Heart left ventricle (tissue), 16 donors: ENCODE measurements around the gene PAX6. TPM values are rescaled to one million over a fixed set of nuclear protein-coding genes. Genes with fewer than 3 reads are reported as not detected.

ENCODE experiments used
- ATAC-seq, 4 donors: fragments of 200-7000 bp; cut with Tn5 transposase; one replicate each; pipeline ENCODE4 v1.9.1; 2020 to 2022; ENCODE audit warnings: moderate library complexity in 4 of 4, mild to moderate bottlenecking in 3 of 4, moderate number of reproducible peaks in 1 of 4
- DNase-seq, 5 donors: peaks; one replicate each; pipeline ENCODE4 v3.0.0-alpha.2; 2020
- H3K27ac ChIP-seq, 12 donors: fragments of 200-600 bp; sonication (generic) in 4 of 12; one replicate each; pipeline versions ENCODE4 v1.5.0 to v1.8.0; 2016 to 2022; ENCODE audit warnings: mild to moderate bottlenecking in 2 of 12
- H3K27me3 ChIP-seq, 9 donors: fragments of 200-600 bp; sonication (generic) in 2 of 9; one replicate each; pipeline versions ENCODE4 v1.5.1 to v1.8.0; 2016 to 2022; ENCODE audit warnings: mild to moderate bottlenecking in 3 of 9
- H3K36me3 ChIP-seq, 9 donors: fragments of 200-600 bp; sonication (generic) in 2 of 9; one replicate each; pipeline versions ENCODE4 v1.5.0 to v1.8.0; 2018 to 2022; ENCODE audit warnings: mild to moderate bottlenecking in 2 of 9
- H3K4me1 ChIP-seq, 12 donors: fragments of 200-600 bp; sonication (generic) in 4 of 12; one replicate each; pipeline versions ENCODE4 v1.5.0 to v1.8.0; 2016 to 2022; ENCODE audit warnings: mild to moderate bottlenecking in 3 of 12
- H3K4me3 ChIP-seq, 12 donors: fragments of 200-600 bp; sonication (generic) in 4 of 12; one replicate each; pipeline versions ENCODE4 v1.5.0 to v1.8.0; 2017 to 2022; ENCODE audit warnings: mild to moderate bottlenecking in 9 of 12, moderate library complexity in 4 of 12
- H3K9me3 ChIP-seq, 12 donors: fragments of 200-600 bp; sonication (generic) in 4 of 12; one replicate each; pipeline versions ENCODE4 v1.5.0 to v1.8.0; 2016 to 2022; ENCODE audit warnings: mild to moderate bottlenecking in 1 of 12
- POLR2A ChIP-seq, 2 donors: fragments of 450-650 bp; IDR thresholded peaks; one replicate each; pipeline ENCODE4 v1.6.1; 2017; ENCODE audit warnings: antibody characterized with exemption in 2 of 2, mild to moderate bottlenecking in 2 of 2, moderate library complexity in 2 of 2
- WGBS, 4 donors: extraction: QIAGEN DNeasy Blood & Tissue Kit in 2 of 4; methylation state at CpG; one replicate each; pipeline versions ENCODE4 v1.1.5 to v1.1.7; 2013 to 2018; 5-methylcytosine and 5-hydroxymethylcytosine counted together
- intact Hi-C, 10 donors: fragments of 100-400 bp; cut with DNase I; formaldehyde crosslinking; loops; one replicate each; pipeline versions ENCODE4 v1.11.1 to v1.14.2; 2022
- polyA plus RNA-seq, 2 donors: library from polyadenylated mRNA; stranded (reverse); fragments of 200-250 nt; gene quantifications; one replicate each; pipeline ENCODE4 v1.2.3, GENCODE V29; 2013
- total RNA-seq, 9 donors: library from RNA; depleted of rRNA in 2 of 9; stranded (reverse); fragments of >200 nt in 2 of 9; fragmentation: NEBNext Ultra II Directional in 3 of 9; extraction: Animal tissue kit (Norgen Biotek cat#: 25700) in 3 of 9; gene quantifications; one replicate each; pipeline versions ENCODE4 v1.1.0 to v1.2.4, GENCODE V29; 2016 to 2023
- TF ChIP-seq, protein P1 (sequence below), 12 donors: fragments of 200-600 bp; sonication (generic) in 4 of 12; IDR thresholded peaks; one replicate each; pipeline versions ENCODE4 v1.5.0 to v1.8.0; 2018 to 2022; ENCODE audit warnings: antibody characterized with exemption in 12 of 12, mild to moderate bottlenecking in 5 of 12
- donor health status: ischemic (EF 13 %, LVEDD 7.1; RV severe dilation, severe dysfunction).
- donor health status: healthy with polysubstance abuse.
- donor health status: DM: no; HTN: yes; CAD: no.
- donor health status: DM: no; HTN: no; CAD: no.
- donor health status: ischemic (EF 25% LVEDD 6.9; RV normal size, moderate dysfunction).
- donor health status: ischemic (EF 25% LVEDD 5.7; RV mildly dilated, moderate dysfunction).
- donor health status: healthy.
- donor health status: DM: yes; HTN: yes; CAD: no.
- donor health status: ischemic (EF 35%, LVEDD 5.7; RV mildly dilated, moderate dysfunction).
- donor health status: nonischemic (EF 11% LVEDD 7.7; RV severe dilation, severe dysfunction).
- donor health status: DM: yes; HTN: yes; CAD: no.
- donor health status: PGD.
- donor health status: ischemic (EF 29% LVEDD 5.4; RV normal size, mild dysfunction).
- donor health status: nonischemic (EF 23%, LVEDD 6.1; RV moderate dilation, normal function).

Gene PAX6
- total and polyA plus RNA-seq, 11 donors, result 0.09 to 0.50 (median 0.27) TPM; not detected in 8

- no peaks in the 10 kb centered on the region for H3K9me3 ChIP-seq
- peaks cover 0 to 31% (median 5%) of the 10 kb centered on the region in 12 donors for H3K4me1 ChIP-seq
- no peak for DNase-seq
- no peak overlapping the region for H3K4me3 ChIP-seq
- no peak for ATAC-seq
- intact Hi-C loops, result no loop called here
- no peak overlapping the region for H3K27ac ChIP-seq
- no peaks in the 10 kb centered on the region for H3K36me3 ChIP-seq
- no peak for TF ChIP-seq POLR2A (IDR thresholded peaks at IDR 0.05)
- TF ChIP-seq, protein P1, sequence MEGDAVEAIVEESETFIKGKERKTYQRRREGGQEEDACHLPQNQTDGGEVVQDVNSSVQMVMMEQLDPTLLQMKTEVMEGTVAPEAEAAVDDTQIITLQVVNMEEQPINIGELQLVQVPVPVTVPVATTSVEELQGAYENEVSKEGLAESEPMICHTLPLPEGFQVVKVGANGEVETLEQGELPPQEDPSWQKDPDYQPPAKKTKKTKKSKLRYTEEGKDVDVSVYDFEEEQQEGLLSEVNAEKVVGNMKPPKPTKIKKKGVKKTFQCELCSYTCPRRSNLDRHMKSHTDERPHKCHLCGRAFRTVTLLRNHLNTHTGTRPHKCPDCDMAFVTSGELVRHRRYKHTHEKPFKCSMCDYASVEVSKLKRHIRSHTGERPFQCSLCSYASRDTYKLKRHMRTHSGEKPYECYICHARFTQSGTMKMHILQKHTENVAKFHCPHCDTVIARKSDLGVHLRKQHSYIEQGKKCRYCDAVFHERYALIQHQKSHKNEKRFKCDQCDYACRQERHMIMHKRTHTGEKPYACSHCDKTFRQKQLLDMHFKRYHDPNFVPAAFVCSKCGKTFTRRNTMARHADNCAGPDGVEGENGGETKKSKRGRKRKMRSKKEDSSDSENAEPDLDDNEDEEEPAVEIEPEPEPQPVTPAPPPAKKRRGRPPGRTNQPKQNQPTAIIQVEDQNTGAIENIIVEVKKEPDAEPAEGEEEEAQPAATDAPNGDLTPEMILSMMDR (IDR thresholded peaks at IDR 0.05), result no peak
- H3K27me3 ChIP-seq, result peaks cover 88 to 100% (median 100%) of the 10 kb centered on the region in 9 donors
- WGBS, 4 donors, result 28 to 64% (median 40%) methylated on average over 7 to 14 of the region's 14 CpGs
Measured at GRCh38 chr11:31822927-31823643, 12.0 kb upstream of the PAX6 start.

DNA sequence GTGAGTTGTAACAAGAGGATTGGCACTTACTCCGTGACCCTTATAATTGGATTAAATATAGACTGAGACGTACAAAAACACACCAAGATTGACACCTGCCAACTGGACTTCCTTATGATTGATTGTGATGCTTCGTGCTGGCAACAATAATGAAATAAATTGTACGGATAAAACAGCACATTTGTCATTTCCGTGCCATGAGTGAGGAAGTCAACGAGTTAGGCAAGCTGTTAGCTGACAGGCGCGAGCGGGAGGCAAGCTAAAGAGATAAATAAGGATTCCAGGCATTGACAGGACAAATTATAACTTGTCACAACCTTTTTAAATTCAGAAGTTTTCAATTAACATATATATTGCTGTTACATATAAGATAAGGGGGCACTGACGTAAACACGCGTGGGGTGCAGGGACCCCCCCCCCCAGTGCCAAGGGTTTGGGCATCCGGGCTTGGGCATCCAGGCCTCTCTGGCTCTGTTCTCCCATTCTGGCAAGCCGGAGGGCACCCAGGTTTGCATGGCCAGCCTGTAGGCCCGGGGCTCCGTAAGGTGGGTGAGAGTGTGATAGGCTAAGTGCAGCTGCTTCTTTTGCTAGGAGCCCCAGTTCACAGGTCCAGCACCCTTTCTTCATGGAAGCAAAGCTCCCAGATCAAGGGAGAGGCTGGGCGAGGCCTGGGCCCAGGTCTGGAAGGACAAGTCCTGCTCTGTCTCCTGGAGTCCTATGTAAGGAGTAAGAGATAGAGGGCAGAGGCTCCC lies 11.2 kb upstream of the PAX6 start:
- DNase-seq (no peak), ATAC-seq (no peak)
- Histone ChIP-seq H3K27me3 (peaks cover 86 to 100% (median 100%) of the 10 kb centered on the region in 9 donors), H3K9me3 (no peaks in the 10 kb centered on the region), H3K4me1 (peaks cover 0 to 35% (median 12%) of the 10 kb centered on the region in 12 donors), H3K36me3 (no peaks in the 10 kb centered on the region), H3K27ac (no peak overlapping the region), H3K4me3 (no peak overlapping the region)
- no peak for TF ChIP-seq POLR2A (IDR thresholded peaks at IDR 0.05)
- TF ChIP-seq, protein P1 (IDR thresholded peaks at IDR 0.05), result no peak
- intact Hi-C loops, result no loop called here
- 26 to 36% (median 28%) methylated on average over 15 to 17 of the region's 17 CpGs for WGBS, 4 donors

DNA sequence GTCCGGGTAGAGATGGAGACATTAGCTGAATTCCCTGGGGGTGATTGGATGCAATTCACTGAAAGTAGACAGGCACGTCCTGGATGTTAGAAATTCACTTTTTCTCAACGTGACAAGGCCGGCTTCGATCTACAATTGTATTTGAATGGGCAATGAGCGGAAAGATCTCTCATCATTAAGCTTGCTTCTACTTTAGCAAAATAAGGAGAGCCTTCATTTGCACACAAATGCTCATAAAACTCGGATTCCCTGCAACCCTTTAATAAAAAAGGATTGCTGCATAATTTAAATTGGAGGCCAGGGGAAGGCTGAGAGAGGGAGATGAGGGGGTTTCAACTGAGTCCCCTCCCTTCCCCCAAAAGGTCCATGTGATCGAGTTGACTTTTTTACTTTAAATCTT lies 10.6 kb upstream of the PAX6 start:
- H3K4me3 ChIP-seq, result no peak overlapping the region
- H3K4me1 ChIP-seq, result peaks cover 0 to 35% (median 15%) of the 10 kb centered on the region in 12 donors
- peaks cover 89 to 100% (median 100%) of the 10 kb centered on the region in 9 donors for H3K27me3 ChIP-seq
- no peak for TF ChIP-seq POLR2A (IDR thresholded peaks at IDR 0.05)
- TF ChIP-seq, protein P1 (IDR thresholded peaks at IDR 0.05), result no peak
- intact Hi-C loops, result no loop called here
- no peaks in the 10 kb centered on the region for H3K9me3 ChIP-seq
- H3K36me3 ChIP-seq, result no peaks in the 10 kb centered on the region
- WGBS, 4 donors, result 9 to 13% (median 11%) methylated on average over 8 of the region's 8 CpGs
- H3K27ac ChIP-seq, result no peak overlapping the region
- DNase-seq (no peak), ATAC-seq (no peak)

DNA sequence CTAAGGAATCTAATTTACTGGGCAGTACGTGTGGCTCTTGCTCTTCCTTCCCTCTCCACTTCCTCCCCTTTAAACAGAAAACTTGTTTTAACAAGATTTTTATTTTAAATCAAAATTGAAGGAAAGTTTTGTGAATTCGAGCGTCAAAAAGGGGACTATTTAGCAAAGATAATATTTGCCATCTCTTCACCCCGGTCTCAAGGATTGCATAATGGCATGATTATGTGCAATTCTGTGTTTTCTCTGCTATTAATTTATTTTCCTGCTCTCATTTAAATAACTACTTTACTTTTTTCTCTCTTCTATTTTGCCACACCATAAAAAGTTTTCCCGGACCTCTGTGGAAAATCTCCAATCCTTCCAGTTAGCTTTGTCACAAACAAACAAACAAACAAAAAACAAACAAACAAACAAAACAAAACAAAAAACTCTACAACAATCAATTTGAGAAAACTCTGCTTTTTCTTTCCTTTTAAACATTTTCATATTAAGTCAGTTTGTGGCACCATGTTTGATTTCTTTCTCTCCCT lies 10.2 kb upstream of the PAX6 start:
- intact Hi-C loops, result no loop called here
- Histone ChIP-seq H3K4me3 (no peak overlapping the region), H3K9me3 (no peaks in the 10 kb centered on the region), H3K27ac (no peak overlapping the region), H3K27me3 (peaks cover 89 to 100% (median 100%) of the 10 kb centered on the region in 9 donors), H3K4me1 (peaks cover 0 to 39% (median 18%) of the 10 kb centered on the region in 12 donors), H3K36me3 (no peaks in the 10 kb centered on the region)
- ATAC-seq (no peak), DNase-seq (no peak)
- WGBS, 4 donors, result 8 to 12% (median 9%) methylated on average over 5 of the region's 5 CpGs
- no peak for TF ChIP-seq POLR2A (IDR thresholded peaks at IDR 0.05)
- TF ChIP-seq, protein P1 (IDR thresholded peaks at IDR 0.05), result no peak
